GM19238 (cell line): ENCODE results near the gene RNU6-7.

Experiments used
- DNase-seq: peaks from one replicate; pipeline ENCODE4 v3.0.0; 2011; ENCODE audit warnings: low spot score; ENCODE audit not compliant: insufficient read length

Gene RNU6-7

GRCh38 chr14:32201816-32202490 lies at the start of gene RNU6-7:
Gene RNU6-7 (plus strand): TSS chr14:32202045.
- DNase-seq = no peak

GRCh38 chr14:32166029-32166428 lies 35.8 kb upstream of the RNU6-7 start:
- DNase-seq = no peak

GRCh38 chr14:32166924-32167323 lies 34.9 kb upstream of the RNU6-7 start:
- no peak for DNase-seq

- no peak for DNase-seq
Measured at GRCh38 chr14:32167907-32168306, 33.9 kb upstream of the RNU6-7 start.

GRCh38 chr14:32169191-32169590 lies 32.7 kb upstream of the RNU6-7 start:
- no peak for DNase-seq

- DNase-seq = no peak
Measured at GRCh38 chr14:32171469-32171868, 30.4 kb upstream of the RNU6-7 start.

GRCh38 chr14:32183151-32184058 lies 18.4 kb upstream of the RNU6-7 start:
- no peak for DNase-seq

- DNase-seq = no peak
Measured at GRCh38 chr14:32185097-32185496, 16.7 kb upstream of the RNU6-7 start.

GRCh38 chr14:32186248-32186647 lies 15.6 kb upstream of the RNU6-7 start:
- no peak for DNase-seq

GRCh38 chr14:32189811-32190210 lies 12.0 kb upstream of the RNU6-7 start:
- no peak for DNase-seq

GRCh38 chr14:32190673-32191072 lies 11.2 kb upstream of the RNU6-7 start:
- DNase-seq = no peak

- DNase-seq = no peak
Measured at GRCh38 chr14:32192712-32193373, 9.0 kb upstream of the RNU6-7 start.

- no peak for DNase-seq
Measured at GRCh38 chr14:32193532-32193931, 8.3 kb upstream of the RNU6-7 start.

- DNase-seq = no peak
Measured at GRCh38 chr14:32195636-32196035, 6.2 kb upstream of the RNU6-7 start.

GRCh38 chr14:32197919-32198318 lies 3.9 kb upstream of the RNU6-7 start:
- DNase-seq = no peak

- no peak for DNase-seq
Measured at GRCh38 chr14:32200368-32201192, 1.3 kb upstream of the RNU6-7 start.

GRCh38 chr14:32201193-32201815 lies 541 bp upstream of the RNU6-7 start:
- DNase-seq = peak; percentile 40

- DNase-seq = no peak
Measured at GRCh38 chr14:32202491-32202997, 699 bp downstream of the RNU6-7 start.

- DNase-seq = peak; percentile 52
Measured at GRCh38 chr14:32202998-32203882, 1.4 kb downstream of the RNU6-7 start, which contains the start of gene RNU6-8. Gene RNU6-8 (minus strand): TSS chr14:32203269.
